ELR (cell line): ENCODE results near the gene PHACTR1.

Experiments
- DNase-seq: peaks from one replicate; pipeline ENCODE4 v3.0.0-alpha.2; 2015; ENCODE audit warnings: low read depth

PHACTR1 gene

GRCh38 chr6:13287104-13287503, 570.5 kb downstream of the PHACTR1 start:
- no peak for DNase-seq

GRCh38 chr6:13288481-13288880, 571.9 kb downstream of the PHACTR1 start:
- DNase-seq, result no peak

GRCh38 chr6:13288969-13289391, 572.4 kb downstream of the PHACTR1 start:
- DNase-seq, result no peak

GRCh38 chr6:13289789-13290318, 573.3 kb downstream of the PHACTR1 start:
- DNase-seq, result no peak

GRCh38 chr6:13290335-13290734, 573.8 kb downstream of the PHACTR1 start:
- no peak for DNase-seq

- no peak for DNase-seq
Measured at GRCh38 chr6:13292774-13293173, 576.2 kb downstream of the PHACTR1 start.

GRCh38 chr6:13294499-13295069, 578.0 kb downstream of the PHACTR1 start:
- no peak for DNase-seq

GRCh38 chr6:13295576-13295975, 579.0 kb downstream of the PHACTR1 start:
- DNase-seq, result no peak

GRCh38 chr6:13296536-13296997, 580.0 kb downstream of the PHACTR1 start:
- peak; percentile 11 for DNase-seq

GRCh38 chr6:13297391-13297790, 580.8 kb downstream of the PHACTR1 start:
- DNase-seq, result no peak

GRCh38 chr6:13298446-13298845, 581.9 kb downstream of the PHACTR1 start:
- no peak for DNase-seq

- no peak for DNase-seq
Measured at GRCh38 chr6:13299403-13299821, 582.8 kb downstream of the PHACTR1 start.

- no peak for DNase-seq
Measured at GRCh38 chr6:13299918-13300317, 583.4 kb downstream of the PHACTR1 start.

- no peak for DNase-seq
Measured at GRCh38 chr6:13300643-13301590, 584.4 kb downstream of the PHACTR1 start.

GRCh38 chr6:13302291-13302690, 585.7 kb downstream of the PHACTR1 start:
- DNase-seq, result no peak

GRCh38 chr6:13302751-13303667, 586.4 kb downstream of the PHACTR1 start:
- DNase-seq, result peak; percentile 99

GRCh38 chr6:13303668-13304017, 587.1 kb downstream of the PHACTR1 start:
- peak; percentile 63 for DNase-seq

- no peak for DNase-seq
Measured at GRCh38 chr6:13304101-13304500, 587.5 kb downstream of the PHACTR1 start.

- no peak for DNase-seq
Measured at GRCh38 chr6:13304580-13305260, 588.2 kb downstream of the PHACTR1 start.

GRCh38 chr6:13305288-13305687, 588.7 kb downstream of the PHACTR1 start:
- no peak for DNase-seq

- no peak for DNase-seq
Measured at GRCh38 chr6:13305791-13306190, 589.2 kb downstream of the PHACTR1 start.
